ENCODE results near the gene PFN1. TPM values are rescaled to one million over a fixed set of nuclear protein-coding genes. Genes with fewer than 3 reads are reported as not detected.

PFN1 gene
- polyA plus RNA-seq, 1 donor from 2014 or later = 145 TPM

GRCh38 chr17:4959261-4959965 lies 11.1 kb upstream of the PFN1 start:
- Histone ChIP-seq H4K20me1 (ENCODE audit: insufficient read depth) (no peaks in the 10 kb centered on the region), H3K4me3 (ENCODE audit: low read length) (no peak overlapping the region), H2AFZ (ENCODE audit: low read depth, low read length) (no peak overlapping the region), H3K9me2 (ENCODE audit: insufficient read depth, low read length) (no peaks in the 10 kb centered on the region), H3F3A (ENCODE audit: insufficient read depth, low read length, poor library complexity, severe bottlenecking) (no peaks in the 10 kb centered on the region), H3K27me3 (ENCODE audit: insufficient read depth, low read depth, low read length) (no peaks in the 10 kb centered on the region), H3K9me3 (ENCODE audit: low read length) (no peaks in the 10 kb centered on the region), H3K36me3 (ENCODE audit: insufficient read depth, low read length) (no peaks in the 10 kb centered on the region), H3K4me2 (ENCODE audit: low read length) (no peak overlapping the region), H3K27ac (ENCODE audit: low read length) (no peak overlapping the region), H3K79me2 (replicated peaks; ENCODE audit: insufficient read depth, low read length) (no peaks in the 10 kb centered on the region), H3K9ac (ENCODE audit: low read length) (no peak overlapping the region)
- TF ChIP-seq EP300 (conservative IDR thresholded peaks at IDR 0.05; ENCODE audit: poor library complexity, severe bottlenecking) (no peak), SMC3 (conservative IDR thresholded peaks at IDR 0.05; ENCODE audit: poor library complexity) (no peak), MXI1 (conservative IDR thresholded peaks at IDR 0.05; ENCODE audit: poor library complexity, severe bottlenecking) (no peak), RAD21 (conservative IDR thresholded peaks at IDR 0.05) (no peak), EZH2 (IDR thresholded peaks at IDR 0.05; ENCODE audit: borderline replicate concordance, insufficient read depth, low read length, poor library complexity, severe bottlenecking) (no peak), REST (IDR thresholded peaks at IDR 0.05; ENCODE audit: borderline replicate concordance) (no peak), CTCF (IDR thresholded peaks at IDR 0.05; ENCODE audit: poor library complexity, severe bottlenecking) (no peak), POLR2AphosphoS5 (IDR thresholded peaks at IDR 0.05) (no peak), TAF1 (IDR thresholded peaks at IDR 0.05; ENCODE audit: low read depth) (no peak)

GRCh38 chr17:4958102-4958501 lies 9.8 kb upstream of the PFN1 start:
- no peak overlapping the region for H3K9ac ChIP-seq (ENCODE audit: low read length)
- H4K20me1 ChIP-seq (ENCODE audit: insufficient read depth) = no peaks in the 10 kb centered on the region
- H3F3A ChIP-seq (ENCODE audit: insufficient read depth, low read length, poor library complexity, severe bottlenecking) = no peaks in the 10 kb centered on the region
- H3K4me2 ChIP-seq (ENCODE audit: low read length) = no peak overlapping the region
- no peaks in the 10 kb centered on the region for H3K27me3 ChIP-seq (ENCODE audit: insufficient read depth, low read depth, low read length)
- H2AFZ ChIP-seq (ENCODE audit: low read depth, low read length) = no peak overlapping the region
- H3K79me2 ChIP-seq (replicated peaks; ENCODE audit: insufficient read depth, low read length) = no peaks in the 10 kb centered on the region
- H3K27ac ChIP-seq (ENCODE audit: low read length) = no peak overlapping the region
- H3K4me3 ChIP-seq (ENCODE audit: low read length) = no peak overlapping the region
- H3K9me2 ChIP-seq (ENCODE audit: insufficient read depth, low read length) = no peaks in the 10 kb centered on the region
- no peak for TF ChIP-seq SMC3 (conservative IDR thresholded peaks at IDR 0.05; ENCODE audit: poor library complexity)
- TF ChIP-seq RAD21 (conservative IDR thresholded peaks at IDR 0.05) = no peak
- no peaks in the 10 kb centered on the region for H3K9me3 ChIP-seq (ENCODE audit: low read length)
- H3K36me3 ChIP-seq (ENCODE audit: insufficient read depth, low read length) = no peaks in the 10 kb centered on the region
